ENCODE measurements around the gene BLMH. TPM values are rescaled to one million over a fixed set of nuclear protein-coding genes. Genes with fewer than 3 reads are reported as not detected.

BLMH gene
- total RNA-seq, 1 experiment from 2014 or later = 59.0 TPM

- CTCF ChIA-PET = no interaction called here
- TF ChIP-seq SIN3A (IDR thresholded peaks at IDR 0.05; ENCODE audit: borderline replicate concordance, insufficient read depth, low read depth, low read length) (no peak), TCF7L2 (IDR thresholded peaks at IDR 0.05; ENCODE audit: low read depth, low read length) (no peak), REST (IDR thresholded peaks at IDR 0.05; ENCODE audit: insufficient read depth in 1 of 2, low read depth in 2 of 2, low read length in 1 of 2) (no peak), POLR2AphosphoS5 (IDR thresholded peaks at IDR 0.05; ENCODE audit: low read depth, low read length) (no peak)
- TF ChIP-seq, protein P1, sequence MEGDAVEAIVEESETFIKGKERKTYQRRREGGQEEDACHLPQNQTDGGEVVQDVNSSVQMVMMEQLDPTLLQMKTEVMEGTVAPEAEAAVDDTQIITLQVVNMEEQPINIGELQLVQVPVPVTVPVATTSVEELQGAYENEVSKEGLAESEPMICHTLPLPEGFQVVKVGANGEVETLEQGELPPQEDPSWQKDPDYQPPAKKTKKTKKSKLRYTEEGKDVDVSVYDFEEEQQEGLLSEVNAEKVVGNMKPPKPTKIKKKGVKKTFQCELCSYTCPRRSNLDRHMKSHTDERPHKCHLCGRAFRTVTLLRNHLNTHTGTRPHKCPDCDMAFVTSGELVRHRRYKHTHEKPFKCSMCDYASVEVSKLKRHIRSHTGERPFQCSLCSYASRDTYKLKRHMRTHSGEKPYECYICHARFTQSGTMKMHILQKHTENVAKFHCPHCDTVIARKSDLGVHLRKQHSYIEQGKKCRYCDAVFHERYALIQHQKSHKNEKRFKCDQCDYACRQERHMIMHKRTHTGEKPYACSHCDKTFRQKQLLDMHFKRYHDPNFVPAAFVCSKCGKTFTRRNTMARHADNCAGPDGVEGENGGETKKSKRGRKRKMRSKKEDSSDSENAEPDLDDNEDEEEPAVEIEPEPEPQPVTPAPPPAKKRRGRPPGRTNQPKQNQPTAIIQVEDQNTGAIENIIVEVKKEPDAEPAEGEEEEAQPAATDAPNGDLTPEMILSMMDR (IDR thresholded peaks at IDR 0.05) = no peak
- Histone ChIP-seq H3K36me3 (ENCODE audit: control insufficient read depth, insufficient read depth, low read length) (no peaks in the 10 kb centered on the region), H3K4me1 (ENCODE audit: control insufficient read depth, insufficient read depth, low read length) (no peaks in the 10 kb centered on the region), H3K27ac (ENCODE audit: low read length) (no peak overlapping the region), H3K9me3 (ENCODE audit: control insufficient read depth, insufficient read depth, low read depth, low read length) (no peaks in the 10 kb centered on the region), H3K4me3 (ENCODE audit: low read depth in 2 of 2, low read length in 2 of 2) (no peak overlapping the region), H3K27me3 (ENCODE audit: control insufficient read depth, insufficient read depth, low read length) (no peaks in the 10 kb centered on the region)
- DNase-seq (ENCODE audit: low read depth, low spot score) = no peak
- BruUV-seq (replicated peaks) = no TSS peak
- ATAC-seq = no peak
- intact Hi-C loops (cut with micrococcal nuclease; ENCODE audit: unreplicated experiment) = no loop called here
- in situ Hi-C loops (cut with HindIII; ENCODE audit: low pct_unique_long_range_greater_than_20kb, low sequenced_read_pairs) = no loop called here
- POLR2A ChIA-PET = no interaction called here
Measured at GRCh38 chr17:30210366-30210765, 81.4 kb downstream of the BLMH start.

DNA sequence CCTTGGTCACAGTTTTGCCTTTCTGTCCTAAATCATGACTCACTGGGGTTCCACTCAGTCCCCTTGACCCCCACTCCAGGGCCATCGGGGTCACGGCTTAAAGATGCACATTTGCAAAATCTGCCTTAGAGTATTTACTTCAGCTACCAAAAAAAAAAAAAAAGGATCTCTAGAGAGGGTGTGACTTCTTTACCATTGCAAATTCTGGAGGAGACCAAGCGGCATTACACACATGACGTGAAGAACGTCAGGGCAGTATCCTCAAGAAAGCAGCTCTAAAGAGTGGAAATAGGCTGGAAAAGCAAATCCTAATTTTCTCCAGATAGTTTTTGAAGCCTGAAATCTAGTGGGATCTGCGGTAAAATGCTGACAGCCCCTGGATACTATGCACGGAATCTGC, 81.8 kb downstream of the BLMH start:
- Histone ChIP-seq H3K4me1 (ENCODE audit: control insufficient read depth, insufficient read depth, low read length) (no peaks in the 10 kb centered on the region), H3K27ac (ENCODE audit: low read length) (no peak overlapping the region), H3K4me3 (ENCODE audit: low read depth in 2 of 2, low read length in 2 of 2) (no peak overlapping the region), H3K36me3 (ENCODE audit: control insufficient read depth, insufficient read depth, low read length) (no peaks in the 10 kb centered on the region), H3K27me3 (ENCODE audit: control insufficient read depth, insufficient read depth, low read length) (no peaks in the 10 kb centered on the region), H3K9me3 (ENCODE audit: control insufficient read depth, insufficient read depth, low read depth, low read length) (no peaks in the 10 kb centered on the region)
- in situ Hi-C loops (cut with HindIII; ENCODE audit: low pct_unique_long_range_greater_than_20kb, low sequenced_read_pairs) = no loop called here
- TF ChIP-seq, protein P1 (IDR thresholded peaks at IDR 0.05) = no peak
- TF ChIP-seq SIN3A (IDR thresholded peaks at IDR 0.05; ENCODE audit: borderline replicate concordance, insufficient read depth, low read depth, low read length) (no peak), TCF7L2 (IDR thresholded peaks at IDR 0.05; ENCODE audit: low read depth, low read length) (no peak), REST (IDR thresholded peaks at IDR 0.05; ENCODE audit: insufficient read depth in 1 of 2, low read depth in 2 of 2, low read length in 1 of 2) (no peak), POLR2AphosphoS5 (IDR thresholded peaks at IDR 0.05; ENCODE audit: low read depth, low read length) (no peak)
- intact Hi-C loops (cut with micrococcal nuclease; ENCODE audit: unreplicated experiment) = no loop called here
- no peak for ATAC-seq
- DNase-seq (ENCODE audit: low read depth, low spot score) = no peak
- CTCF ChIA-PET = no interaction called here
- BruUV-seq (replicated peaks) = no TSS peak
- POLR2A ChIA-PET = no interaction called here

Measured in Panc1 (cell line).